GM12873 (cell line): Measurements from ENCODE around the gene GPR37L1.
A peak's percentile ranks its signal among the peaks of the same experiment; 100 is the strongest.

Experiments used
- CTCF ChIP-seq: IDR thresholded peaks from 2 replicates; pipeline ENCODE4 v1.5.1; 2012; ENCODE audit warnings: low read depth, mild to moderate bottlenecking, moderate library complexity, low read length, control low read depth; ENCODE audit not compliant: insufficient read depth; ENCODE audit errors: missing control alignments

GPR37L1 gene

GRCh38 chr1:202160377-202160940 is 37.7 kb downstream of the GPR37L1 start, which contains the start of gene PTPN7:
TSS of gene PTPN7 (minus strand) at chr1:202160602. CDS start at chr1:202159402, 1,200 bp downstream.
- TF ChIP-seq CTCF = peak; percentile 72

- TF ChIP-seq CTCF = no peak
Observed at GRCh38 chr1:202161151-202162046, 38.7 kb downstream of the GPR37L1 start.

- no peak for TF ChIP-seq CTCF
Observed at GRCh38 chr1:202162047-202162417, 39.3 kb downstream of the GPR37L1 start.

- TF ChIP-seq CTCF = no peak
Observed at GRCh38 chr1:202162418-202163280, 39.9 kb downstream of the GPR37L1 start.

- no peak for TF ChIP-seq CTCF
Observed at GRCh38 chr1:202163281-202164270, 40.9 kb downstream of the GPR37L1 start.

- no peak for TF ChIP-seq CTCF
Observed at GRCh38 chr1:202164271-202165037, 41.7 kb downstream of the GPR37L1 start.
